HL-60 (cell line): ENCODE data around the gene EIPR1.

ENCODE experiments used
- DNase-seq, 2 experiments: peaks; one replicate each; pipeline ENCODE4 v3.0.0-alpha.2; 2010 to 2020; ENCODE audit warnings: low read depth in 1 of 2, low spot score in 1 of 2
- H3K27ac ChIP-seq: fragments of 250-450 bp; sonication (Bioruptor Pico); replicated peaks from 2 replicates; pipeline ENCODE4 v1.5.1; 2020; ENCODE audit warnings: mild to moderate bottlenecking, moderate library complexity
- H3K27me3 ChIP-seq: fragments of 250-450 bp; sonication (Bioruptor Pico); 2 replicates; pipeline ENCODE4 v1.5.1; 2021; ENCODE audit warnings: mild to moderate bottlenecking, moderate library complexity; ENCODE audit not compliant: insufficient read depth, poor library complexity, severe bottlenecking
- H3K4me3 ChIP-seq: replicated peaks from 2 replicates; pipeline ENCODE4 v1.5.1; 2011; ENCODE audit warnings: mild to moderate bottlenecking, control low read depth, low read length; ENCODE audit not compliant: insufficient read depth
- CTCF ChIP-seq: IDR thresholded peaks from one replicate; pipeline ENCODE4 v1.5.1; 2011; ENCODE audit warnings: low read length, control low read depth, inconsistent platforms; ENCODE audit not compliant: insufficient read depth
- GABPA ChIP-seq: IDR thresholded peaks from 2 replicates; pipeline ENCODE4 v1.6.1; 2012; ENCODE audit warnings: low read depth
- POLR2AphosphoS5 ChIP-seq: IDR thresholded peaks from 2 replicates; pipeline ENCODE4 v1.6.1; 2012; ENCODE audit warnings: low read depth
- REST ChIP-seq: IDR thresholded peaks from 2 replicates; pipeline ENCODE4 v1.6.1; 2012; ENCODE audit warnings: low read depth; ENCODE audit not compliant: insufficient replicate concordance
- SPI1 ChIP-seq: IDR thresholded peaks from 2 replicates; pipeline ENCODE4 v1.6.1; 2012; ENCODE audit warnings: low read depth, mild to moderate bottlenecking, borderline replicate concordance

Gene EIPR1

GRCh38 chr2:3192920-3193319 lies 184.7 kb downstream of the EIPR1 start:
- no peaks in the 10 kb centered on the region for H3K27me3 ChIP-seq
- no peak overlapping the region for H3K27ac ChIP-seq
- TF ChIP-seq POLR2AphosphoS5 (no peak), REST (no peak), CTCF (no peak), SPI1 (no peak), GABPA (no peak)

GRCh38 chr2:3192281-3192818 lies 185.3 kb downstream of the EIPR1 start:
- H3K27me3 ChIP-seq: no peaks in the 10 kb centered on the region
- TF ChIP-seq CTCF: no peak
- no peak for TF ChIP-seq POLR2AphosphoS5
- TF ChIP-seq SPI1: no peak

More at GRCh38 chr2:3192920-3193319, 184.7 kb downstream of the EIPR1 start:
- no peak overlapping the region for H3K4me3 ChIP-seq
- DNase-seq: no peak

GRCh38 chr2:3189961-3190360 lies 187.7 kb downstream of the EIPR1 start:
- no peak overlapping the region for H3K4me3 ChIP-seq
- H3K27me3 ChIP-seq: no peaks in the 10 kb centered on the region
- TF ChIP-seq SPI1 (no peak), POLR2AphosphoS5 (no peak), REST (no peak), CTCF (no peak)
- H3K27ac ChIP-seq: no peak overlapping the region
- DNase-seq: no peak

More at GRCh38 chr2:3192281-3192818, 185.3 kb downstream of the EIPR1 start:
- Histone ChIP-seq H3K4me3 (no peak overlapping the region), H3K27ac (no peak overlapping the region)
- DNase-seq: no peak

- Histone ChIP-seq H3K27me3 (no peaks in the 10 kb centered on the region), H3K4me3 (no peak overlapping the region), H3K27ac (no peak overlapping the region)
- TF ChIP-seq CTCF (no peak), POLR2AphosphoS5 (no peak), REST (no peak), GABPA (no peak), SPI1 (no peak)
- no peak for DNase-seq
Measured at GRCh38 chr2:3189076-3189591, 188.5 kb downstream of the EIPR1 start.
